ENCODE results near the gene MAP3K15.

DNA sequence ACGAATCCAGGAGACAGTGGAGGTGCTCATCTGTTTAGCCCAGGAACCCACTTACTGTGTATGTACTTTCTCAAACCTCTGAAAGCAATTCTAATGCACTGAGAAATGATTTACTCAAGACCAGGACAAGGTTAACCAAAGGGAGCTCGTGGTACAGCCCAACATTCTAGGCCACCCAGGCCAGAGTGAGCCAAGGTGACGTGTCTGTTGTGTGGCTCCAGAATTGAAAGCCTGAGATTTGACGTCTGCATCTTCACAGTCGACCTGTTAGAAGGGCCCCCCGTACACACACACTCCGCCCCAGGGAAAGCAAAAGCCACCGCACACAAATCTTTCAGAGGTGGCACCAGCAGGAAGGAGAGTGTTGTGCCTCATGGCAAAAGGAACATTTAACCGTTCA lies 2.3 kb downstream of the MAP3K15 start:
- TF ChIP-seq, protein P1, sequence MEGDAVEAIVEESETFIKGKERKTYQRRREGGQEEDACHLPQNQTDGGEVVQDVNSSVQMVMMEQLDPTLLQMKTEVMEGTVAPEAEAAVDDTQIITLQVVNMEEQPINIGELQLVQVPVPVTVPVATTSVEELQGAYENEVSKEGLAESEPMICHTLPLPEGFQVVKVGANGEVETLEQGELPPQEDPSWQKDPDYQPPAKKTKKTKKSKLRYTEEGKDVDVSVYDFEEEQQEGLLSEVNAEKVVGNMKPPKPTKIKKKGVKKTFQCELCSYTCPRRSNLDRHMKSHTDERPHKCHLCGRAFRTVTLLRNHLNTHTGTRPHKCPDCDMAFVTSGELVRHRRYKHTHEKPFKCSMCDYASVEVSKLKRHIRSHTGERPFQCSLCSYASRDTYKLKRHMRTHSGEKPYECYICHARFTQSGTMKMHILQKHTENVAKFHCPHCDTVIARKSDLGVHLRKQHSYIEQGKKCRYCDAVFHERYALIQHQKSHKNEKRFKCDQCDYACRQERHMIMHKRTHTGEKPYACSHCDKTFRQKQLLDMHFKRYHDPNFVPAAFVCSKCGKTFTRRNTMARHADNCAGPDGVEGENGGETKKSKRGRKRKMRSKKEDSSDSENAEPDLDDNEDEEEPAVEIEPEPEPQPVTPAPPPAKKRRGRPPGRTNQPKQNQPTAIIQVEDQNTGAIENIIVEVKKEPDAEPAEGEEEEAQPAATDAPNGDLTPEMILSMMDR (conservative IDR thresholded peaks at IDR 0.05; ENCODE audit: low read depth, low read length), result no peak
- no peak for TF ChIP-seq EZH2 (IDR thresholded peaks at IDR 0.05; ENCODE audit: low read length, unreplicated experiment)
- no peak for TF ChIP-seq EZH2phosphoT487 (IDR thresholded peaks at IDR 0.05; ENCODE audit: borderline replicate concordance, low read length)
